DMS 273 (cell line): ENCODE data around the gene ANKRD33B.
A peak's percentile ranks its signal among the peaks of the same experiment; 100 is the strongest.
"Not testable (repeated sequence)": the region's sequence is repeated elsewhere in the genome, so short reads cannot be mapped to it uniquely, and the experiment has no call there.

Source experiments
- DNase-seq: peaks from one replicate; lab custom pipeline; 2025; ENCODE audit not compliant: unreplicated experiment; lab: John Stamatoyannopoulos, UW

The ANKRD33B gene

GRCh38 chr5:10591966-10592365, 28.1 kb downstream of the ANKRD33B start:
- DNase-seq: peak; percentile 73

GRCh38 chr5:10592601-10593000, 28.7 kb downstream of the ANKRD33B start:
- peak; percentile 62 for DNase-seq

DNA sequence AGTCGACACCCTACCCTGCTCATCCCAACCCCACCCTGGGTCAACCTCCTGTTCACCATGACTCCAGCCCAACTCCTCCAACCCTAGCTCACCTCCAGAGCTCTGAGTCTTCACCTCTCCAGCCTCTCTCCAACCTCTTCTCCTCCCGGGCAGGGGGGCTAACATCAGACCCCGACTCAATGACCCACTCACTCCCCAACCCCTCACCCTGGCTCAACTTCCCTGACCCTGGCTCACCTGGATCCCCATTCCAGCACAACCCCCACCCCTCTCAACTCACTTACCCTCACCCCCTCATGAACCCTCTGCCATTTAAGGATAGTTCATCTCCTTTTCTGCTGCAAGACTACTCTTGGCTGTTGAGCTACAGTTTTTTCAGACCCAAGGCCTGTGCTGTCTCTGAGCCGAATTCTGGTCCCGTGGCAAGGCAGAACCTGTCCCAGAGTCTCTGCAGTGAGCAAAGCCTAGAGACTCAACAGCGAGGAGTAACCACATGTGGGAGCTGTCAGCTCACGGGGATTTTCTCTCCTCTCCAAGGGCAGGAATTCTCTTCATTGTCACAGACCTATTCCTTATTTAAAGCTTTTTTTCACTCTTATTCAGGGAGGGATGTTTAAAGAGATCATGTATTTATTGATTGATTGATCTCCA, 29.8 kb downstream of the ANKRD33B start:
- peak; percentile 22 for DNase-seq

- DNase-seq: peak; percentile 90
Measured at GRCh38 chr5:10594591-10595210, 30.8 kb downstream of the ANKRD33B start.

GRCh38 chr5:10595293-10595671, 31.4 kb downstream of the ANKRD33B start:
- peak; percentile 86 for DNase-seq

- peak; percentile 94 for DNase-seq
Measured at GRCh38 chr5:10595672-10596309, 31.9 kb downstream of the ANKRD33B start.

GRCh38 chr5:10596310-10596703, 32.4 kb downstream of the ANKRD33B start:
- DNase-seq: no peak

DNA sequence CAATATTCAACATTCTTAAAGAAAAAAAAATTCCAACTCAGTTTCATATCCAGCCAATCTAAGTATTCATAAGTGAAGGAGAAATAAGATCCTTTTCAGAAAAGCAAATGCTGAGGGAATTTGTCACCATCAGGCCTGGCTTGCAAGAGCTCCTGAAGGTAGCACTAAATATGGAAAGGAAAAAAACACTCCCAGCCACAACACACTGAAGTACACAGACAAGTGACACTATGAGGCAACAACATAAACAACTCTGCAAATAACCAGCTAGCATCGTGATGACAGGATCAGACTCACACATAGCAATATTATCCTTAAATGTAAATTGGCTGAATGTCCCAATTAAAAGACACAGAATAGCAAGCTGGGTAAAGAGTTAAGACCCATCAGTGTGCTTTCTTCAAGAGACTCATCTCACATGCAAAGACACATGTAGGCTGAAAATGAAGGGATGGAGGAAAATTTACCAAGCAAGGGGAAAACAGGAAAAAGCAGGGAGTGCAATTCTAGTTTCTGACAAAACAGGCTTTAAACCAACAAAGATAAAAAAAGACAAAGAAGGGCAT, 33.1 kb downstream of the ANKRD33B start:
- no peak for DNase-seq

- no peak for DNase-seq
Measured at GRCh38 chr5:10599113-10599512, 35.2 kb downstream of the ANKRD33B start.

DNA sequence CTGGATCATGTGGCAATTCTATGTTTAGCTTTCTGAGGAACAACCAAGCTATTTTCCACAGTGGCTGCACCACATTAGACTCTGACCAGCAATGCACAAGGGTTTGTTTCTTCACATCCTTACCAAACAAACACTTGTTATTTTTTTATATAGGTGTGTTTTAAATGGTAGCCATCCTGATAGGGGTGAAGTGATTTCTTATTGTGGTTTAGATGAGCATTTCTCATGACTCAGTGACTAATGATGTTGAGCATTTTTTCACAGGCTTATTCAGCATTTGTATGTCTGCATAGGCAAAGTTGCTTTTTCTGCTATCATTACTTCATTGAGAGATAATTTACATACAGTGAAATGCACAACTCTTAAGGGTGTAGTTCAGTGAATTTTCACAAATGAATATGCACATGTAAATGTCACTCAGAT, 36.0 kb downstream of the ANKRD33B start:
- DNase-seq: no peak

GRCh38 chr5:10600626-10601245, 36.9 kb downstream of the ANKRD33B start:
- DNase-seq: peak; percentile 76

DNA sequence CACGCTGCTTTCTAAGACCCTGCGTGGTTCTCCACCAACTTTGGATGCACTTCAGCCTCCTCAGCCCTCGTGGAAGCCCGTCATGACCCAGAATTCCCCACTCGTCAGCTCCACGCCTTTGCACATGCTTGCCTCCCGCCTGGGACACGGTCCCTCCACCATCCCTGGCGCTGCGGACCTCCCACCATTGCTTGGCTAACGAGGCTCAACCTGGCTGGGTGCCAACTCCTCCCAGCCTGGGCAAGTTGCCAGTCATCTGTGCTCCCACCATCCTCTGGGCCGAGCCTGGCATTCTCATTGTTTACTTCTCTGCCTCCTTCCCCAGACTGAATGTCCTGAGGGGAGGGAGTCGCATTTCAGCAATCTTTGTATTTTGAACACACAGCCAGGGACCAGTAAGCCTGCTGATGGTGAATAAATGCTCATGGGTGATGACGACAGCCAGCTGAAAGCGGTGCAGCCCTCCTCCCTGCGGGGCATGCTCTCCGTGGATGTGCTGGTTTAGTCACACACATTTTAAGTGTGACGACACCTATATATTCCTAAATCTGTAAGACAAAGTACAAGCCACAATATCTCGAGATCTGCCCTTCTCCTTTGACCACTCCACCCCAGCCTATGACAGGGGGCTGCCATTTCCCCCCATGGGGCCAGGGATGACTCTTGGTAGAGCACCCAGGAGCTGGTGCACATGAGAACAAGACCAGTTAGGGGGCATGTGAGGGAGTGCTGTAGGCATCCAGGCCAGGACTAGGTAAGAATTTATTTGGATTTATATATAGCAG, 37.6 kb downstream of the ANKRD33B start:
- peak; percentile 98 for DNase-seq

- peak; percentile 46 for DNase-seq
Measured at GRCh38 chr5:10602031-10602806, 38.3 kb downstream of the ANKRD33B start.

DNA sequence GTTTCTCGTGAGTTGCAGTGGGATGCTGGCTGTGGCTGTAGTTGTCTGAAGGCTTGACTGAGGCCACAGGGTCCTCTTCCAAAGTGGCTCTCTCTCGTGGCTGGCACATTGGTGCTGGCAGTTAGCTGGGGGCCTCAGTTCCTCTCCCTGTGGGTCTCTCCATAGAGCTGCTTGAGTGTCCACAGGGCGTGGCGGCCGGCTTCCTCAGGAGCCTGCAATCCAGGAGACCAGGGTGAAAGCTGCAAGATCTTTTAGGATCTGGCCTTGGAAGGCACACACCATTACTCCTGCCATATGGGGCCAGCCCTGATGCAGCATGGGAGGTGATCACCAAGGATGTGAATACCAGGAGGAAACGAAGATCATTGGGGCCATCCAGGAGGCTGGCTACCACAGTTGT, 41.1 kb downstream of the ANKRD33B start:
- no peak for DNase-seq

DNA sequence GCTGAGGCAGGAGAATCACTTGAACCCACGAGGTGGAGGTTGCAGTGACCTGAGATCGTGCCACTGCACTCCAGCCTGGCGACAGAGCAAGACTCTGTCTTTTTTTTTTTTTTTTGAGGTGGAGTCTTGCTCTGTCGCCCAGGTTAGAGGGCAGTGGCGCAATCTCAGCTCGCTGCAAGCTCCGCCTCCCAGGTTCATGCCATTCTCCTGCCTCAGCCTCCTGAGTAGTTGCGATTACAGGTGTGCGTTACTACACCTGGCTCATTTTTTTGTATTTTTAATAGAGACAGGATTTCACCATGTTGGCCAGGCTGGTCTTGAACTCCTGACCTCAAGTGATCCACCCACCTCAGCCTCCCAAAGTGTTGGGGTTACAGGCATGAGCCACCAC, 42.8 kb downstream of the ANKRD33B start:
- not testable (repeated sequence) for DNase-seq

DNA sequence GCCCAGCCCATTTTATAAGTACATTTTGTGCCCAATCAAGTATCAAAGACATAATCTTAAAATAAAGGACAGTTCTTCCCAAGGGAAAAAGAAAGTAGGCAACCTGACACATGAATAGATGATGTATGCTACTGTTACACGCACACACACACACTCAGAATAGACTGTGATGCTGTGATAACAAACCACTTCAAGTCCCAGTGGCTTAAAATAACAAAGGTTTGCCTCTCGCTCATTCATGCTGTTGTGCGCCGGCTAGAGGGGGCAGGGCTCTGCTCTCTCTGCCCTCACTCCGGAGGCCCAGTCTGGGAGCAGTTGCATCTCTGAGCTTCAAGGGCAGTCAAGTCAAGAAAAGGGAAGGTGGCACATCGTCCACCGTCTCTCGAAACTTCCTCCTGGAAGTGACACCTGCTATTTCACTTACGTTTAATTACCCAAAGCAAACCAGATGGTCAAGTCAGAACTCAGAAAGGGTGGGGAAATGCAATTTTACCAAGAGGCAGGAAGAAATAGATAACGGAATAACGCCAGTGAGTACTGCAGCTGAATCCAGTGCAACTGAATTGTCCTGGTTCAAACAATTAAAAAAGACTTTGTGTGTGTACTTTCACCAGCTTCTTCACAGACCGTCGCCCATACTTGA, 43.3 kb downstream of the ANKRD33B start:
- peak; percentile 67 for DNase-seq

DNA sequence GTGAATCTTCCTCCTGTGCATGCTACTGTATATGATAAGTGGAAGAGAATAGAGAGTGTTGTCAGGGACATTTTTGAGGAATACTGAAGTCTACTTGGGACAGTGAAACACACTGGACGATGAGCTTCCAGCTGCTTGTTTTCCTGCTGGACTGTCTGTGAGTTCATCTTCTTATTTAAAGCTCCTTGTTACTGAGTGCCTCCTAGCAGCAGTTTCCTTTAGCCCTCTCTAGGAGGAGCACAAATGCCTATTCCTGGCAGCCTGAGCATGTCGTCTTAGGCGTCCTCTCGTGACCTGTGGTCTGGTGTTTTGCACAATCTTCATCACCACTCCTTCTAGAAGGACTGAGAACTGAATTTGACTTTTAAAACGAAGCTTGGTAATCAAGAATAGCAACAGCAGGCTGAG, 43.8 kb downstream of the ANKRD33B start:
- DNase-seq: peak; percentile 29

- not testable (repeated sequence) for DNase-seq
Measured at GRCh38 chr5:10608081-10608480, 44.2 kb downstream of the ANKRD33B start.

DNA sequence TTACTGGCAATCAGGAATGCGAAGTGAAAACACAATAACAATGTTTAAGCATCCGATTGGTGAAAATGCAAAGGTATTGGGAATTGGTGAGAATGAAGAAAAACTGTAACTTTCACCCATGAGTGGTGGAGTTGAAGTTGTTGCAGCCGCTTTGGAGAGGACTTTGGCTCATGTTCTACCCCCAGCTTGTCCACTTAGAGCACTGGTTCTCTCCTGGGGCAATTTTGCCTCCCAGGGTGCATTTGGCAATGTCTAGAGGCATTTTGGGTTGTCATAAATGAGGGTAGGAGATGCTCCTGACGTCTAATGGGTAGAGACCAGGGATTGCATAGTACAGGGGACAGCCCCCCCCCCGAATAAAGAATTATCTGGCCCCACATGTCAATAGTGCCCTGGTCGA, 46.2 kb downstream of the ANKRD33B start:
- no peak for DNase-seq

DNA sequence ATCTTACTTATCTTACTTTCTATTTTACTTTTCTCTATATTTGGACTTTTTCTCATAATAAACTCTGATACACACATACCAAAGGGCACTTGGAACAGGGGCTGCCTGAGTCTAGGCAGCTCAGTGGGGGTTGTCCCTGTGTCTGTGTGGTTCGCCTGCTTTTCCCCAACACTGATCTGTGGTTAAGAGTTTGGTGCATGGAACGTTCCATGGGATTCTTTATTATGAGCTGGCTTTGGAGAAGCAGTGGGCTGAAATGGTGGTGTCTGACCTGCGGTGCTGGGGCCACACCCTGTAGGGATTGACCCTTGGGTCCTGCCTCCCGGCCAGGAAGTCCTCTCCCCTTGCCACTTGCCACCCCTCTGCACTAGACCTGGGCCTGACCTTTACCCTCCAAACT, 47.4 kb downstream of the ANKRD33B start:
- no peak for DNase-seq
